Loucy (cell line): ENCODE measurements around the gene DAGLB.

ENCODE experiments used
- H2AFZ ChIP-seq: fragments of 200-600 bp; sonication (generic); 2 replicates; pipeline ENCODE4 v1.6.0; 2016; ENCODE audit warnings: antibody characterized with exemption, mild to moderate bottlenecking, low read length, moderate library complexity
- H3F3A ChIP-seq: fragments of 200-600 bp; 2 replicates; pipeline ENCODE4 v1.6.0; 2016; ENCODE audit warnings: antibody characterized with exemption, low read depth, mild to moderate bottlenecking
- H3K27me3 ChIP-seq: fragments of 200-600 bp; sonication (generic); 2 replicates; pipeline ENCODE4 v1.6.1; 2014; ENCODE audit warnings: low read length, mild to moderate bottlenecking; ENCODE audit not compliant: insufficient read depth, poor library complexity, severe bottlenecking
- H3K36me3 ChIP-seq: fragments of 200-600 bp; sonication (generic); 2 replicates; pipeline ENCODE4 v1.6.1; 2016; ENCODE audit warnings: low read length; ENCODE audit not compliant: insufficient read depth
- H3K4me1 ChIP-seq: fragments of 200-600 bp; sonication (generic); 2 replicates; pipeline ENCODE4 v1.5.1; 2014; ENCODE audit warnings: low read length, mild to moderate bottlenecking; ENCODE audit not compliant: insufficient read depth, poor library complexity, severe bottlenecking
- H3K4me2 ChIP-seq: fragments of 200-600 bp; sonication (generic); 2 replicates; pipeline ENCODE4 v1.6.0; 2014; ENCODE audit warnings: antibody characterized with exemption, low read length, low read depth, mild to moderate bottlenecking; ENCODE audit not compliant: poor library complexity, severe bottlenecking
- H3K4me3 ChIP-seq: fragments of 200-600 bp; sonication (generic); 2 replicates; pipeline ENCODE4 v1.5.1; 2014; ENCODE audit warnings: low read length, mild to moderate bottlenecking, mixed read lengths; ENCODE audit not compliant: poor library complexity, severe bottlenecking
- H3K79me2 ChIP-seq: fragments of 200-600 bp; sonication (generic); 2 replicates; pipeline ENCODE4 v1.6.1; 2014; ENCODE audit warnings: low read length; ENCODE audit not compliant: insufficient read depth
- H3K9ac ChIP-seq: fragments of 200-600 bp; sonication (generic); 2 replicates; pipeline ENCODE4 v1.6.0; 2014; ENCODE audit warnings: mild to moderate bottlenecking, low read depth, low read length, moderate library complexity; ENCODE audit not compliant: poor library complexity, severe bottlenecking
- H3K9me2 ChIP-seq: fragments of 200-600 bp; sonication (generic); replicated peaks from 2 replicates; pipeline ENCODE4 v1.6.1; 2016; ENCODE audit warnings: low read depth, low read length, mixed read lengths
- H3K9me3 ChIP-seq: fragments of 200-600 bp; sonication (generic); 2 replicates; pipeline ENCODE4 v1.6.1; 2014; ENCODE audit warnings: mild to moderate bottlenecking, antibody characterized with exemption, low read length, low read depth; ENCODE audit not compliant: insufficient read depth
- H4K20me1 ChIP-seq: fragments of 200-600 bp; sonication (generic); 2 replicates; pipeline ENCODE4 v1.6.0; 2014; ENCODE audit warnings: antibody characterized with exemption, low read length, mild to moderate bottlenecking; ENCODE audit not compliant: insufficient read depth, poor library complexity, severe bottlenecking
- EZH2phosphoT487 ChIP-seq: fragments of 200-600 bp; IDR thresholded peaks from 2 replicates; pipeline ENCODE4 v1.6.1; 2018; ENCODE audit warnings: antibody characterized with exemption, mild to moderate bottlenecking, moderate library complexity, borderline replicate concordance
- TF ChIP-seq, protein P1 (sequence below): fragments of 200-600 bp; sonication (generic); conservative IDR thresholded peaks from 2 replicates; pipeline ENCODE4 v1.5.1; 2014; ENCODE audit warnings: mild to moderate bottlenecking, antibody characterized with exemption, low read length

Gene DAGLB

DNA sequence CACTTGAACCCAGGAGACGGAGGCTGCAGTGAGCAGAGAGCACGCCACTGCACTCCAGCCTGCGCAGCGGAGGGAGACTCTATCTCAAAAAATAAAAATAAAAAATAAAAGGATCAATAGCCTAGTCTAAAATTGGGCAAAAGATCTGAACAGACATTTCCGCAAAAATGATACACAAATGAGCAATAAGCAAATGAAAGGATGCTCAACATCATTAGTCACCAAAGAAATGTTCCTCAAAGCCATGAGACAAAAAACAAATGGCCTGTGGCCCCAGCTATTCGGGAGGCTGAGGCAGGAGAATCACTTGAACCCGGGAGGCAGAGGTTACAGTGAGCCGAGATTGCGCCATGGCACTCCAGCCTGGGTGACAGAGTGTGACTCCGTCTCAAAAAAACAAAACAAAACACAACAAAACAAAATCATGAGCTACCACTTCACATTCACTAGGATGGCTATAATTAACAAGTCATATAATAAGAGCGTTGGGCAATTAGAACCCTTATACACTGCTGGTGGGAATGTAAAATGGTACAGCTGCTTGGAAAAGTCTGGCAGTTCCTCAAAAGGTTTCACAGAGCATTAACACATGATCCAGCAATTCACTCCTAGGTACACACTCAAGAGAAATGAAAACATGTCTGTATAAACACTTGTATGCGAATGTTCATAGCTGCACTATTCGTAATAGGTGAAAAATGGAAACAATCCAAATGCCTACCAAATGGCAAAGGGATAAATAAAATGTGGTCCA, 3.1 kb downstream of the DAGLB start:
- H3K27me3 ChIP-seq, result no peaks in the 10 kb centered on the region
- no peak for TF ChIP-seq EZH2phosphoT487
- H4K20me1 ChIP-seq, result peaks cover 11% of the 10 kb centered on the region
- H3F3A ChIP-seq, result no peaks in the 10 kb centered on the region
- H3K9me2 ChIP-seq, result no peaks in the 10 kb centered on the region
- H3K4me3 ChIP-seq, result peak overlapping the region; percentile 9
- H3K4me2 ChIP-seq, result peak overlapping the region; percentile 44
- H3K79me2 ChIP-seq, result peaks cover 68% of the 10 kb centered on the region
- H3K9ac ChIP-seq, result peak overlapping the region; percentile 38
- H3K4me1 ChIP-seq, result peaks cover 10% of the 10 kb centered on the region
- H3K9me3 ChIP-seq, result no peaks in the 10 kb centered on the region
- H2AFZ ChIP-seq, result no peak overlapping the region
- H3K36me3 ChIP-seq, result no peaks in the 10 kb centered on the region

DNA sequence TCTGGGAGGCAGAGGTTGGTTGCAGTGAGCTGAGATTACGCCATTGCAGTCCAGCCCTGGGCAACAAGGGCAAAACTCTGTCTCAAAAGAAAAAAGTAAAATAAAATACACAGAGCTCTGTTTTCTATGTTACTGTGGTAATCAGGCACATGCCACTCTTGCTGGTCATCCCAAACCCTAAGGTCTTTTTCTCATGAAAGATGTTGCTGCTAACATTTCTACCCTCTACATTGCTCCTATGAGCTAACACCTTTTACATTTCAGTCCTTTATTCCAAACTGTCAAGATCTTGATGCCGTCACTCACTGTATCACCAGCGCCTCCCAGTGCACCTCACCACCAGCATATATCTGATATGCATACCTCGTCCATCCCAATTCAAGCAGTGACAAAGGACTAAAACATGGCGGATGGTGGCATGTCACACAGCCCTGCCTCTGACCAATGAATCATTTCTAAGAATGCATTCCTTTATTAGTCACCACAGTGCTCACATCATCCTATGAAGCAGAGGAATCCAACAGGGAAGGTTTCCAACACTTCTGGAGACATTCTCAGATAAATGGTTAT, 4.3 kb downstream of the DAGLB start:
- Histone ChIP-seq H2AFZ (no peak overlapping the region), H3K4me3 (no peak overlapping the region), H3K36me3 (no peaks in the 10 kb centered on the region), H3K4me2 (no peak overlapping the region), H3K9ac (no peak overlapping the region), H3K4me1 (peaks cover 19% of the 10 kb centered on the region), H3K9me3 (no peaks in the 10 kb centered on the region), H3K79me2 (peaks cover 74% of the 10 kb centered on the region), H3K9me2 (no peaks in the 10 kb centered on the region), H3K27me3 (no peaks in the 10 kb centered on the region), H3F3A (no peaks in the 10 kb centered on the region), H4K20me1 (peaks cover 11% of the 10 kb centered on the region)
- TF ChIP-seq, protein P1, sequence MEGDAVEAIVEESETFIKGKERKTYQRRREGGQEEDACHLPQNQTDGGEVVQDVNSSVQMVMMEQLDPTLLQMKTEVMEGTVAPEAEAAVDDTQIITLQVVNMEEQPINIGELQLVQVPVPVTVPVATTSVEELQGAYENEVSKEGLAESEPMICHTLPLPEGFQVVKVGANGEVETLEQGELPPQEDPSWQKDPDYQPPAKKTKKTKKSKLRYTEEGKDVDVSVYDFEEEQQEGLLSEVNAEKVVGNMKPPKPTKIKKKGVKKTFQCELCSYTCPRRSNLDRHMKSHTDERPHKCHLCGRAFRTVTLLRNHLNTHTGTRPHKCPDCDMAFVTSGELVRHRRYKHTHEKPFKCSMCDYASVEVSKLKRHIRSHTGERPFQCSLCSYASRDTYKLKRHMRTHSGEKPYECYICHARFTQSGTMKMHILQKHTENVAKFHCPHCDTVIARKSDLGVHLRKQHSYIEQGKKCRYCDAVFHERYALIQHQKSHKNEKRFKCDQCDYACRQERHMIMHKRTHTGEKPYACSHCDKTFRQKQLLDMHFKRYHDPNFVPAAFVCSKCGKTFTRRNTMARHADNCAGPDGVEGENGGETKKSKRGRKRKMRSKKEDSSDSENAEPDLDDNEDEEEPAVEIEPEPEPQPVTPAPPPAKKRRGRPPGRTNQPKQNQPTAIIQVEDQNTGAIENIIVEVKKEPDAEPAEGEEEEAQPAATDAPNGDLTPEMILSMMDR, result no peak
- TF ChIP-seq EZH2phosphoT487, result no peak

DNA sequence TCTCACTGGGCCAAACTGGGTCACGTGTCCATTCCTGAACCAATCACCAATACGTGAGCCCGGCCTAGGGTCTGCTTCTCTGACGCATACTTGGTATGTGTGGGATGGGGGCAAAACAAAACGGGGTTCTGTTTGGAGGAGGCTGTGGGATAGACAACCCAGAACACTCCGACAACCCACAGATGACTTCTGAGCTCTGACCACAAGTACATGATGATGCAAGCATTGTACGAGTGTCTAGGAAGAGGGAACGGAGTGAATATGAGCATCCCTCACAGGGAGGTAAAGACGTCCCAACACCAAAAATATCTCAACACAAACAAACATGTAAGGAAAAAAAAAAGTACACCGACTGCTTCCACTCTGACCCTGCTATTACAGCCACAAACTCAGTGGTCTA, 5.6 kb downstream of the DAGLB start:
- Histone ChIP-seq H3K9ac (no peak overlapping the region), H3K4me3 (no peak overlapping the region), H3K36me3 (no peaks in the 10 kb centered on the region), H3K9me2 (no peaks in the 10 kb centered on the region), H3K9me3 (no peaks in the 10 kb centered on the region), H3K79me2 (peaks cover 73% of the 10 kb centered on the region), H3K4me1 (peaks cover 28% of the 10 kb centered on the region), H4K20me1 (peaks cover 11% of the 10 kb centered on the region), H3F3A (no peaks in the 10 kb centered on the region), H2AFZ (no peak overlapping the region), H3K4me2 (no peak overlapping the region), H3K27me3 (no peaks in the 10 kb centered on the region)
- TF ChIP-seq, protein P1, result no peak
- TF ChIP-seq EZH2phosphoT487, result no peak
